ENCODE measurements around the gene SH3PXD2A.

The SH3PXD2A gene

GRCh38 chr10:103691267-103691666 is 164.1 kb downstream of the SH3PXD2A start:
- H3K79me1 ChIP-seq (ENCODE audit: low read length) = no peaks in the 10 kb centered on the region
- peak overlapping the region; percentile 9 for H3K4me2 ChIP-seq (ENCODE audit: low read length)
- no peak overlapping the region for H2AK5ac ChIP-seq (ENCODE audit: low read length)
- no peak overlapping the region for H2BK120ac ChIP-seq (ENCODE audit: insufficient read depth, low read length, poor library complexity)
- no CpG with 5 or more reads among the region's 4 CpGs for WGBS (ENCODE audit: extremely low coverage, insufficient coverage, insufficient read length)
- peaks cover 4 to 14% of the 10 kb centered on the region in 2 experiments for H3K4me1 ChIP-seq (ENCODE audit: control insufficient read depth in 1 of 2, insufficient read depth in 2 of 2, low read length in 2 of 2)
- no peak overlapping the region for H4K12ac ChIP-seq (ENCODE audit: low read depth, low read length)
- no peak overlapping the region for H3K18ac ChIP-seq (ENCODE audit: low read length)
- no peak overlapping the region for H3K9ac ChIP-seq (ENCODE audit: low read length)
- no peak overlapping the region for H4K91ac ChIP-seq (ENCODE audit: low read depth, low read length)
- H3K14ac ChIP-seq (ENCODE audit: low read length) = no peak overlapping the region
- H3K36me3 ChIP-seq (ENCODE audit: control insufficient read depth in 1 of 2, insufficient read depth in 2 of 2, low read length in 2 of 2) = no peaks in the 10 kb centered on the region
- no peak for DNase-seq
- no peak overlapping the region for H3K23ac ChIP-seq (ENCODE audit: low read length)
- no peak overlapping the region for H4K8ac ChIP-seq (ENCODE audit: low read depth, low read length)
- H2AFZ ChIP-seq (ENCODE audit: insufficient read depth, low read length, poor library complexity) = no peak overlapping the region
- peaks cover 13% of the 10 kb centered on the region for H3K27me3 ChIP-seq (ENCODE audit: insufficient read depth, low read length)
- peak overlapping the region; percentile 30 for H3K4me3 ChIP-seq (ENCODE audit: low read depth, low read length)
- no peak overlapping the region for H3K27ac ChIP-seq (ENCODE audit: low read depth, low read length)
- no peak overlapping the region for H2BK12ac ChIP-seq (ENCODE audit: low read length)
- H3K79me2 ChIP-seq (ENCODE audit: control insufficient read depth, insufficient read depth, low read length, poor library complexity) = no peaks in the 10 kb centered on the region
- H3K4ac ChIP-seq (ENCODE audit: low read depth, low read length) = no peak overlapping the region
- H3K9me3 ChIP-seq (ENCODE audit: insufficient read depth, low read depth, low read length) = peaks cover 4% of the 10 kb centered on the region
- no peak overlapping the region for H2BK5ac ChIP-seq (ENCODE audit: low read depth, low read length, poor library complexity)

- no peak overlapping the region for H4K12ac ChIP-seq (ENCODE audit: low read depth, low read length)
- H3K4me1 ChIP-seq (ENCODE audit: control insufficient read depth in 1 of 2, insufficient read depth in 2 of 2, low read length in 2 of 2) = peaks cover 8 to 13% of the 10 kb centered on the region in 2 experiments
- no peak overlapping the region for H3K4ac ChIP-seq (ENCODE audit: low read depth, low read length)
- no peak overlapping the region for H2BK12ac ChIP-seq (ENCODE audit: low read length)
- H3K36me3 ChIP-seq (ENCODE audit: control insufficient read depth in 1 of 2, insufficient read depth in 2 of 2, low read length in 2 of 2) = no peaks in the 10 kb centered on the region
- peaks cover 4% of the 10 kb centered on the region for H3K9me3 ChIP-seq (ENCODE audit: insufficient read depth, low read depth, low read length)
- H3K23ac ChIP-seq (ENCODE audit: low read length) = no peak overlapping the region
- no CpG with 5 or more reads among the region's 2 CpGs for WGBS (ENCODE audit: extremely low coverage, insufficient coverage, insufficient read length)
- H2BK120ac ChIP-seq (ENCODE audit: insufficient read depth, low read length, poor library complexity) = no peak overlapping the region
- H2AFZ ChIP-seq (ENCODE audit: insufficient read depth, low read length, poor library complexity) = no peak overlapping the region
- DNase-seq = no peak
- no peak overlapping the region for H4K91ac ChIP-seq (ENCODE audit: low read depth, low read length)
- no peak overlapping the region for H2BK5ac ChIP-seq (ENCODE audit: low read depth, low read length, poor library complexity)
- no peak overlapping the region for H3K14ac ChIP-seq (ENCODE audit: low read length)
- H3K79me2 ChIP-seq (ENCODE audit: control insufficient read depth, insufficient read depth, low read length, poor library complexity) = no peaks in the 10 kb centered on the region
- H3K27ac ChIP-seq (ENCODE audit: low read depth, low read length) = no peak overlapping the region
- no peak overlapping the region for H3K9ac ChIP-seq (ENCODE audit: low read length)
- no peak overlapping the region for H3K4me2 ChIP-seq (ENCODE audit: low read length)
- H3K79me1 ChIP-seq (ENCODE audit: low read length) = no peaks in the 10 kb centered on the region
- H4K8ac ChIP-seq (ENCODE audit: low read depth, low read length) = no peak overlapping the region
- H2AK5ac ChIP-seq (ENCODE audit: low read length) = no peak overlapping the region
- no peak overlapping the region for H3K4me3 ChIP-seq (ENCODE audit: low read depth, low read length)
- peaks cover 13% of the 10 kb centered on the region for H3K27me3 ChIP-seq (ENCODE audit: insufficient read depth, low read length)
- no peak overlapping the region for H3K18ac ChIP-seq (ENCODE audit: low read length)
These were observed 165.1 kb downstream of the SH3PXD2A start for GRCh38 chr10:103690281-103690680.

DNA sequence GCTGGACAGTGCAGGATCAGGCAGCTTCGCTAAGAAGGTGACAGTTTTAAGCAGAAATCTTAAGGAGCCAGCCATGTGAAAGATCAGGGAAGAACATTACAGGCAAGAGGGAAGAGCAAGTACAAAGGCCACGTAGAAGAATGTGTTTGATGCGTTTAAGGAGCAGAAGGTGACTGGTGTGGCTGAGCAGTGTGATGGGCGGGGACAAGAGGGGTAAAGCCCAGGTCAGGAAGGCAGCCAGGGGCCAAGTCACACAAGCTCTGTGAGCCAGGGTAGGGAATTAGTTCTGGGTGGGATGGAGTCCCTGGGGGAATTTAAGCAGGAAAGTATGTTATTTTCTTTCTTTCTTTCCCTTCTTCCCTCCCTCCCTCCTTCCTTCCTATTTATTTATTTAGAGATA is 166.9 kb downstream of the SH3PXD2A start:
- Histone ChIP-seq H4K8ac (ENCODE audit: low read depth, low read length) (no peak overlapping the region), H3K79me1 (ENCODE audit: low read length) (peaks cover 3% of the 10 kb centered on the region), H2BK120ac (ENCODE audit: insufficient read depth, low read length, poor library complexity) (no peak overlapping the region), H3K27ac (ENCODE audit: low read depth, low read length) (no peak overlapping the region), H3K9me3 (ENCODE audit: insufficient read depth, low read depth, low read length) (peaks cover 4% of the 10 kb centered on the region), H3K27me3 (ENCODE audit: insufficient read depth, low read length) (peaks cover 8% of the 10 kb centered on the region), H3K14ac (ENCODE audit: low read length) (no peak overlapping the region), H2BK12ac (ENCODE audit: low read length) (no peak overlapping the region), H3K18ac (ENCODE audit: low read length) (no peak overlapping the region), H3K4me2 (ENCODE audit: low read length) (no peak overlapping the region), H3K36me3 (ENCODE audit: control insufficient read depth in 1 of 2, insufficient read depth in 2 of 2, low read length in 2 of 2) (no peaks in the 10 kb centered on the region), H3K79me2 (ENCODE audit: control insufficient read depth, insufficient read depth, low read length, poor library complexity) (no peaks in the 10 kb centered on the region), H3K9ac (ENCODE audit: low read length) (no peak overlapping the region), H2AFZ (ENCODE audit: insufficient read depth, low read length, poor library complexity) (no peak overlapping the region), H3K4me3 (ENCODE audit: low read depth, low read length) (no peak overlapping the region), H4K91ac (ENCODE audit: low read depth, low read length) (no peak overlapping the region), H3K4me1 (ENCODE audit: control insufficient read depth in 1 of 2, insufficient read depth in 2 of 2, low read length in 2 of 2) (peaks cover 7 to 9% of the 10 kb centered on the region in 2 experiments), H4K12ac (ENCODE audit: low read depth, low read length) (no peak overlapping the region), H3K23ac (ENCODE audit: low read length) (no peak overlapping the region), H3K4ac (ENCODE audit: low read depth, low read length) (no peak overlapping the region), H2AK5ac (ENCODE audit: low read length) (no peak overlapping the region), H2BK5ac (ENCODE audit: low read depth, low read length, poor library complexity) (no peak overlapping the region)
- DNase-seq = no peak
- WGBS (ENCODE audit: extremely low coverage, insufficient coverage, insufficient read length) = no CpG with 5 or more reads among the region's 4 CpGs

DNA sequence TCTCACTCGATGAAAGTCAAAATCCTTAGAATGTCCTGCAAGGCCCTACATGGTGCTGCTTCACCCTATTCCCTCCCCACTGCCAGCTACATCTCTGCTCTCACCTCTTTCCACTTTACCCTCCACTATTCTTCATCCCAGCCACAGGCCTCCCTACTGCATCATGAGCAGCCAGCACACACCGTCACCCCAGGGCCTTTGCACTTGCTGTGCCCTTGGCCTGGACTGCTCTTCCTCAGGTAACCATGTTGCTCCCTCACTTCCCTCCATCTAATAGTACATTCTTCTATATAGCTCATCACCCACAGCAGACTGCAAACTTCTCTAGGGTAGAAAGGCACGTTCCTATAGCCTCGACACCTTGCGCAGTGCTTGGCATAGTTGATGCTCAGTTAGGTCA is 167.7 kb downstream of the SH3PXD2A start:
- Histone ChIP-seq H3K79me1 (ENCODE audit: low read length) (peaks cover 3% of the 10 kb centered on the region), H2AFZ (ENCODE audit: insufficient read depth, low read length, poor library complexity) (no peak overlapping the region)
- no CpG with 5 or more reads among the region's 5 CpGs for WGBS (ENCODE audit: extremely low coverage, insufficient coverage, insufficient read length)

More for the DNA sequence above, 167.7 kb downstream of the SH3PXD2A start:
- no peak overlapping the region for H3K4ac ChIP-seq (ENCODE audit: low read depth, low read length)
- no peak overlapping the region for H2BK120ac ChIP-seq (ENCODE audit: insufficient read depth, low read length, poor library complexity)
- H4K12ac ChIP-seq (ENCODE audit: low read depth, low read length) = no peak overlapping the region
- no peaks in the 10 kb centered on the region for H3K79me2 ChIP-seq (ENCODE audit: control insufficient read depth, insufficient read depth, low read length, poor library complexity)
- H4K91ac ChIP-seq (ENCODE audit: low read depth, low read length) = no peak overlapping the region
- no peak overlapping the region for H3K9ac ChIP-seq (ENCODE audit: low read length)
- no peaks in the 10 kb centered on the region for H3K36me3 ChIP-seq (ENCODE audit: control insufficient read depth in 1 of 2, insufficient read depth in 2 of 2, low read length in 2 of 2)
- H3K27ac ChIP-seq (ENCODE audit: low read depth, low read length) = no peak overlapping the region
- no peak overlapping the region for H4K8ac ChIP-seq (ENCODE audit: low read depth, low read length)
- no peak overlapping the region for H3K4me2 ChIP-seq (ENCODE audit: low read length)
- H3K4me3 ChIP-seq (ENCODE audit: low read depth, low read length) = no peak overlapping the region
- no peak overlapping the region for H3K14ac ChIP-seq (ENCODE audit: low read length)
- H3K18ac ChIP-seq (ENCODE audit: low read length) = no peak overlapping the region
- H2BK12ac ChIP-seq (ENCODE audit: low read length) = no peak overlapping the region
- no peak overlapping the region for H3K23ac ChIP-seq (ENCODE audit: low read length)
- peaks cover 4 to 5% of the 10 kb centered on the region in 2 experiments for H3K4me1 ChIP-seq (ENCODE audit: control insufficient read depth in 1 of 2, insufficient read depth in 2 of 2, low read length in 2 of 2)
- H3K27me3 ChIP-seq (ENCODE audit: insufficient read depth, low read length) = peaks cover 4% of the 10 kb centered on the region
- no peak overlapping the region for H2BK5ac ChIP-seq (ENCODE audit: low read depth, low read length, poor library complexity)
- peaks cover 4% of the 10 kb centered on the region for H3K9me3 ChIP-seq (ENCODE audit: insufficient read depth, low read depth, low read length)
- DNase-seq = no peak
- H2AK5ac ChIP-seq (ENCODE audit: low read length) = no peak overlapping the region

All from trophoblast cell (in vitro differentiated cells and primary cell).